CD1c-positive myeloid dendritic cell (primary cell): Measurements from ENCODE around the gene FAM83F.

Experiments used
- DNase-seq: peaks from one replicate; pipeline ENCODE4 v3.0.0-alpha.2; 2016; ENCODE audit errors: extremely low spot score

FAM83F gene

DNA sequence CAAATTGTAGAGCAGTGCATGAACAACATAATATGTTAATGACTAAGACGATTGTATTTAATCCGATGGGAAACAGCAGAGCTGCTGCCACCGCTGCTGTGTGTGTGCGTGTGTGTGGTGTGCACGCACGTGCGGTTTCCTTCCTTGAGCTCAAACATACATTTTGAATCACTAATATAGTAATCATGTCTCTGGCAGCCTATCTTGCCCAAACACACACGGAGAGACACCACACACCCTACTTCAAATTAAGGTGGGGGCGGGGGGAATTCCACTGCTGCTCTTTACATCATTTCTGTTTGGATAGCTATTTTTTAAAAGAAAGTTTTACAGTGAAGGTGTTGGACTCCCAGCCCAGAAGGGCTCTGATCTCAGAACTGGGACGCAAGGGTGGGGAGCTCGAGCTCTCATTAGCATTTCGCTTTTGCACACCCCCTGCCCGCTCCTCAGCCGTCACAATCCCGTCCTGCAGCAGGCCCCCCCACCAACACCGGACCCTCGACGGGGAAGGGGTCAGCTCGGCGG lies 651 bp upstream of the FAM83F start:
- no peak for DNase-seq

DNA sequence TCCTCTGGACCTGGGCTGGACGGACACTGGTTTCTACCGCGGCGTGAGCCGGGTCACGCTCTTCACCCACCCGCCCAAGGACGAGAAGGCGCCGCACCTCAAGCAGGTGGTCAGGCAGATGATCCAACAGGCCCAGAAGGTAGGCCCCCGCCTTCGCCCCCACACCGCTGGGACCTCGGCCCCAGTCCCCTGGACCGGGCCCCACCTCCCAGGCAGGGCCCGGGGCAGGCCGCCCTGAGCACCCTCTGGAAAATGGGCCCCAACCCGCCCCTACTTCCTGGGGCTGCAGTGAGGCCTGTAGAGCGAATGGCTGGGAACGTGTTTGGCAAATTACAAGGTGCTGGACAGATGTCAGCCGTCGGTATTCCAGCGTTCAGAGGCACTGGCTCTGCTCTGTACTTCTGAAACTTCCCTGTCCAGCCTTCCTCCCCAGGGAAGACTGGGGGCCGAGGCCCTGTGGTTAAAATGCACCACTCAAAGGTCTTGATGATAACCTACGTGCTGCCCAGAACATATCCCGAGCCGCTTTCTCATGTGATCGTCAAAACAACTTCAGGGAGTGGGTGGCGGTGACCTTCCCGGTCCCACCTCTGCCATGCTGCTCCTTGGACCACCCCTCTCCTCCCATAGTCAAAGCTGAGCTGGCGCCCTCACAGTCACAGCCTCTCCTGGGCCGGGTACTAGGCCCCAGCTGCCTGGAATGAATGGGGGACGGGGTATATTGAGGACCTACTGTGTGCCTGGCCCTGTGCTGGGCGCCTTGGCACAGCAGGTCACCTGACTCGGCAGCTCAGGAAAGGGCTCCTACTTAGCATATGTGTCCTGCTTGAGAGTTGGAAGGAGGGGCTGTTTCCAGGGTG lies 869 bp downstream of the FAM83F start:
- DNase-seq, result no peak

DNA sequence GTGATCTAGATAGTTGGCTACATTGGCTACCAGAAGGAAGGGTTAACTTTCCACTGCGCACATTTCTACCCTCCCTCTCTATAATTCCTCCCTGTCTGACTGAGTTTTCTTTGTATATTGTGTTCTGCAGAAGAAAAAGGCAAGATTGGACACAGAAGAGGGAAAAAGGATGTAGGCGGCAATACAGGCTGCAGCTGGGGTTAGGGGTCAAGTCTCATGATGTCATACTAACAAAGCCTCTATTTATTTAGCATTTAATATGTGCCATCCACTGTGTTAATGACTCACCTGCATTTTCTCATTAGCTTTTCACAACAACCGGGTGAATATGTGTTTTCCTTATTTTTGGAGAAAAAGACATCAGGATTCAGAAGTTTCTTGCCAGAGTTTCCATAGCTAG lies 2.0 kb downstream of the FAM83F start:
- DNase-seq, result no peak

DNA sequence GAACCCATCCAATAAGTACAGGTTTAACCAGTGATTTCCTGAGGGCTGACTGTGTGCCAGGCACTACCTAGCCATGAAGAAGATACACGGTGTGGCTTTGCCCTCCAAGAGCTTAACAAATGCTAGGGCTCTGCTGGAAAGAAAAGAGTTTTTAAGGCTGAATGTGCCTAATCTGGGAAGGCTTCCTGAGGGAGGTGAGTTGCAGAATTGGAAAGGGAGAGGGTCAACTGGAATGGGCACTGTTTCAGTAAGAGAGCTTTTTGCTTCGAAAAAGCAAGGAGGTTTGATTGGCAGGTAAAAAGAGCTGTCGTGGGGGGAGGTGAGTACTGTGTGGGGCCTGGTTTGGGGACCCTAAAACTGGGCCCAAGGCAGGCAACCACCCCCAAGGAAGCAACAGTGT lies 2.7 kb downstream of the FAM83F start:
- DNase-seq, result no peak

DNA sequence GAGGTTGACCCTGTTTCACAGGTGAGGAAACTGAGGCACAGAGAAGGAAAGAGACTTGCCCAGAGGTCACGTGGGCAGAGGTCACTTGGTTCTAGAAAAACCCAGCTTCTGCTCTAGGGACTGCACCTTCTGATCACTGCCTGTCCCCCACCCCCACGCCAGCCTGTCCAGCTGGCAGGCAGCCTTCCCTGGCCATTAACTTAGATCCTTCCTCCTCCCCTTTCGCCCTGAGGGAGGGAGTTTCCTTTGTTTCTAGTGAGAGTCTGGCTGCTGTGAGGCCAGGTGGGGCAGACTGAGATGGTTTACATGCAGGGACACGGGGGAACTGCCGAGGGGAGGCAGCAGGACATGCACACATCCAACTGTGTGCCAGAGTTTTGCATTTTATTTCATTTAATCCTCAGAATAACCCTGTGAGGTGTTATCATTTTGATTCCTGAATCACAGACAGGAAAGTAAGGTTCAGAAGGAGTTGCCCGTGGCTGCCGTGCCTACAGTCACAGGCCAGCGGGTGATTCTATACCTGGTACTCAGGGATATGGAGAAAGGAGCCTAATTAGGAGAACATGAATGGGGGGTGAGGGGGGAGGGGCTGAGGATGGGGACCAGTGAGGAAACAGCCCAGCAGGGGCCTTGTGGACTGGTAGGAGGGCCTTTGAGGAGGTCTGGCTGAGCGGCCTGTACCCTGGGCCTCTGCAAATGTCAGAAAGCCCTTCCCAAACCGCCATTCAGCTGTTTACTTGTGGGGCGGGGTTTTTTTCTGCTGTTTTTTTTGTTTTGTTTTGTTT lies 3.4 kb downstream of the FAM83F start:
- no peak for DNase-seq

DNA sequence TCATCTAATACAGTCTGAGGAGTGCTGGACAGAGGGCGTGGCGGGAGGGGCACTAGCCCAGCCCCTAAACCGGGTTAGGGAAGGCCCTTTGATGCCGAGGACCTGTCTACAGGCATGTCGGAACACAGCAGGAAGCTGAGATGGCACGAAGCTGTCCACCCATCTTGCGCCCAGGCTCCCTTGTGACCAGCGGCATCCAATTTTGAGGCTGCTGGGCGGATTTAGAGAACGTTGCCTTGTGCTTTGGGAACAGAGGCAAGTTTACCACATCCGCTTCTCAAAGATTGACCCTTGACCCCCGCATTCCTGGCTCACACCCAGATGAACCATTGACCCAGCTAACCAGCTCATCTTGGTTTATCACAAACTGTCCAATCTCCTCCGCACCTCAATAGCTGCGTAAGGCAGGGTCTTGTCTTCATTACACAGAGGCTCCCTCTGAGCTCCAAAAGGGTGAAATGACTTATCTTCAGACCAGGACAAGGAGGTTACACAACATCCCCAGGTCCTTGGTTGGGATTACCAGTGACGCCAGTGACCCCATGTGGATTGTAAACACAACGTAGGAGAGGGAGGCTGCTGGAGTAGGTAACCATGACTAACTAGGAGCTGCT lies 4.5 kb downstream of the FAM83F start:
- no peak for DNase-seq

DNA sequence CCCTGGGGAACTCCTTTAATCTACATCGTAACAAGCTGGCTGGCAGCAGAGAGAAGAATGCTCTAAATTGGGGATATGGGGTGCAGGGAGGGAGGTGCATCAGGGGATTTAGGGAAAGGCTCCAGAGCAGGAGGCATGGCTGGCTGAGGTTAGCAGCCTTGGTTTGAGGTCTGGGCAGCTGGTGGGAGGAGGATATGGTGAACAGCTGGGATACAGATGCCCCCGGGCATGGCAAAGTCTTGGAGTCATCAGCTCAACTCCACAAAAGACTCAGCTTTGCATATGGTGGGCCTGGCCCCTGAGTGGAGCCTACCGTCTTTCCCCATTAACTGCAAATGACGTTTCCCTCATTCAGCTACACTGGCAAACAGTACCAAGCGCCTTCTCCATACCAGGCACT lies 5.4 kb downstream of the FAM83F start:
- no peak for DNase-seq

DNA sequence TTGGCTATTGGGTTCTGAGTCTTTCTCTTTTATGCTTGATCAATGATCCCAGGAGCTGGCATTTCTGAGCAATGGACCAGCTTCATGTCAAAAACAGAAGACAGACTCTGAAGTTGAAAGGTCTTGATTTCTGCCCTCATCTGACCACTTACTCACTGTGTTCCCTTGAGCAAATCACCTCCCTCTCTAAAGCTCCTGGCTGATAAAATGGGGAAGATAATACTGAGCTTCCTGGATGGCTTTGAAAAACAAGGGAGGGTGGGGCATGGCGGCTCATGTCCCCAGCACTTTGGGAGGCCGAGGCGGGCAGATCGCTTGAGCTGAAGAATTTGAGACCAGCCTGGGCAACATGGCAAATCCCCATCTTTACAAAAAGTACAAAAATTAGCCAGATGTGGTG lies 6.4 kb downstream of the FAM83F start:
- DNase-seq, result no peak

DNA sequence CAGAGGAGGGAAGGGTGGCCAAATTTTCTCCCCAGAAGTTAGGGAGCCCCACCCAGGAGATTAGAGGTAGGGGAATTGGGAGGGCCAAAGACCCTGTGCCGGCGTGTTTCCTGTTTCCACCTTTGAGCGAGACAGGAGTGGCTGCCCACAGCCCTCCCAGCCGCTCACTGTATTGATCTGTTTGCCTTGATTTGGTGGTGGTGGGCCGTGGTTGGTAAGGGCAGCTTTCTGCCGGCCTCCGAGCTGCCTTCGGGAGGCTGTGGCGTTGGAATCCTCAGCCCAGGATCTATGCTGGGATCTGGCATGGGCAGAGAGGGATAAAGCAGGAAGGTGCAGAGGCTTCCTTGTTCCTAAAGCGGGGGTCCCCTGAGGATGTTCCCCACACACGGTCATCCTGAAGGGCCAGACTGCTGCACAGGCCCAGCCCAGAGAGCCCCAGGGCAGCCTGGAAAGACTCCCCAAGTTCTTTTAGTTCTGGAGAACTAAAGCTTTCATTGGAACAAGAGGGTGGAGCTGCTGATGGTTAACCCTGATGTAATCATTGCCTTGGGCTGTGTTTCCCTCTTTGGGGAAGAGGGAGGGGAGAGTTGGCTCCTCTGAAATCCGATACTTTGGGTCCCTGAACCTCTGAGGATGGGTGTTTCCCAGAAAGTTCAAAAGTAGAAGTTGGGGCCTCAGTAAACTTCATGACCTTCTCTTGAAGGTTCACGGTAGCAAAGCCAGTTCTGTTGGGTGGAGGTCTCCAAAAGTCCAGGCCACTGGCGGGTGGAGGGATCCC lies 7.2 kb downstream of the FAM83F start:
- no peak for DNase-seq

DNA sequence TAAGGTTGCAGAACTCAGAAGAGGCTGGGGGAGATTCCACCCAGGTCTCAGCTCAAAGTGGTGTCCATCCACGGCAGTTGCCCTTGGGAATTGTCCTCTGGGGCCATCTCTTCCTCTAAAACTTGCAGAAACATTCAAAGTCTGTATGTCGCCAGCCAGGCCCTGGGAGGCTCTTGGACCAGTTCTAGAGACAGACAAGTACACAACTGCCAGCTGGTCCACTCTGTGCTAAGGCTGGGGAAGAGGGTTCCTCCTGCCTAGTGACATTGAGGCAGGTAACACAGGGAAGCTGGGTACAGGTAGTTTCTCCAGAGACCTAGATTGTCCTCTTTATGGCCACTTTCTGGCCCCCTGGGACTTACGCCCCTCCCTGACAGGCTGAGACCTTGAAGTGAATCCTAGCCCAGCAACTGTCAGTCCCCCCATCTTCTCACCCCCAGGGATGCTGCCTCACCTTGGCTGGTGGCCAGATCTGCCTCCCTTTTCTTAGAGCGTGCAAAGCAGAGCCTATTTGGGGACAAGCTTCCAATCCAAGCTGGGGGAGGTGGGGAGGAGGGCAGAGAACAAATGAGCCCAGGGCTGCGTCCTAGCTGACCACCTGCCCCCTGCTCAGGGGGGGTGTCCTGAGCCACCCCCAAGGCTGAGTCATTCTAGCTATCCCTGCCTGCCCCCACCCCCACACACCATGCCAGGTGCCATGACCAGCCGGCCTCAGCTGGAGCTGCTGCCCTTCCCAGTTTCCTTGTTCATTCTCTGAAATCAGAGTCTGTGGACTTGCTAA lies 8.4 kb downstream of the FAM83F start:
- DNase-seq, result no peak

DNA sequence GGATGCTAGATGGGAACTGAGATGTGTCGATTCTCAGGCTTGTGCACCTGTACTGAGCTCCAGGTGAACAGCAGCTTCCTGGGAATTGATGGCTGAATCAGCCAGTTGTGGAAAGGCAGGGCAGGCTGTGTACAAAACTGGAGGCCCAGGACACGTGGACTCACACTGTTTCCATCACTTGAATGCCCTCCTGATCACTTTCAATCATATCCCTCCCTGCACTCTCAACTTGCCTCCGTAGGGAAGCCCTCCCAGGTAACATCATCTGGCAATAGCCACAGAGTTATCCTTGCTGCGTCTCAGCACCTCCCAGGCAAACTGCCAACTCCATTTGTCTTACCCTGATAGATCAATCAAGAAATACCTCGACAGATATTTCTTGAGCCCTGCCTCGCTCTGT lies 10.1 kb downstream of the FAM83F start:
- no peak for DNase-seq

DNA sequence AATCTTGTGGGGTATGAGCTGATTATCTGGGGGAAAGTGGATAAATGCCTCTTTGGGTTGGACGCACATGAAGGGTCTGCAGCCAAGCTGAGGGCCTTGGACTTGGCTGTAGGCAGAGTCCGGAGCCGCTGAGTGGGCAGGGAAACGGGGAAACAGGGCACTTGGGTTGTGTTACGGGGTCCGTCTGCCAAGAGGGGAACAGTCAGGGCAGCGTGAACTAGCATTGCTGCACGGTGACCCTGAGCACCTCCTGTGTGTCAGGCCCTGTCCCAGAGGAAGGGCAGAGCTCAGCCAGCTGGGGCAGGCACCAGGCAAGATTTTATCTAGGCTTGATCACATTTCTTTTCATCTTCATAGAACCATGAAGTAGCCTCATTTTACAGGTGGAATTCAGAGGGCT lies 11.9 kb downstream of the FAM83F start:
- no peak for DNase-seq

DNA sequence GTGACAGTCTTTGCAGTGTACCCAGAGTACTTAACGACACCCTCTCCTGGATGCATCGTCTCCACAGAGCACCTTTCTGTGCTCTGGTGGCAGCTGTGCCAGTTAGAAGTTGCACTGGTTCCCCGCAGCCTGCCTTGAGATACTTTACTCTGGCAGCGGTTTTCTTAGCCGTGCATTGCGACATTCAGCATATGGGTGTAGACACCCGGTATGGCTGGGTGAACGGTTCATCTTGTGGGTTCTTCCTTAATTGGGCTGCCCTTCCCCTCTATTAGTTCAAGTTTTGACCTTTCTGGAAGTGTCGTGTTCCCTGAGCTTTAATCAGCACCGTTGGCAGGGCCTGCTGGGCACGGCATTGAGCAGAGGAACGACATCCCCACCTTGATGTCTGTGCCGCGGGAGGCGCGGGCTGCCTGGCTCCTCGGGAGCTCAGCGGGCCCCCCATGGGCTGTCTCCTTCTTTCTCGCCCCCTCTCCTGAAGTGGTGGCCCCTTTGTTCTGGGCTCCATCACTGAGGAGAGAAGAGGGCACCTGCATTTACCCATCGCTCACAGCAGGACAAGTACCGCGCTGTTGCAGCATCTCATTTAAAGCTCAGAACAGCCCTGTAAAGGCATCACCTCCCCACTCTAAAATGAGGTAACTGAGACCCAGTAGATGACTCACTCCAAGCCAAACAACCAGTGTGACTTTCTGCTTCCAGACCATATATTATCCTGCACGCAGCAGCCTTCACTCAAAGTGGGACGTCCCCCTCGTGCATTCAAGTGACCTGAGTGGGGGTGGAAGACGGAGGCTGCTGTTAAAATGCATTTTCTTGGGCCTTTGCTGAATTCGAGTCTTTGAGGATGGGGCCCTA lies 13.3 kb downstream of the FAM83F start:
- DNase-seq, result peak; percentile 75

DNA sequence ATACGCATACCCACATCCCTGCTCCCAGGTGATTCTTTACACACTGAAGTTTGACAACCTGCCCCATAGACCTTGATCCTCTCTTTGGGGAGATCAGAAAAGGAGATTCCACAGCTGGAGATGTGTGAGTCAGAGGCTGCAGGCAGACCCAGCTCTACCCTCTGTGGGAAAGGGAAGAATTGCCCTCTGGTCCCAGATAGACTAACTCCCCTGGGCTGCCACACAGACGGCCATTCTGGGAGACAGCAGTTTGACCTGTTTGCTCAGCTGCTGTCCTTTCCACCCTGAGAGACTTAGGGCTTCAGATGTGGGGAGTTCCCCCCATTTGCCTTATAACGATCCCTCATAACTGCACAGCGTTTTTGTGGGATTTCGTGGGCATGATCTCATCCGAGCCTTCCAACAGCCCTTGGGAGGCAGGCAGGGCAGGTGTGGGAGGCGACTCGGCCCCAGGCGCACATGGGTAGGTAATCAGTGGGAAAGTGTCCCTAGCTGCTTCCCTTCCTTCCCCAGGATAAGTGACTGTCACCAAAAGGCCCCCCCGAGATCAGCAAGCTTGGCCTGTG lies 14.1 kb downstream of the FAM83F start:
- DNase-seq, result no peak

DNA sequence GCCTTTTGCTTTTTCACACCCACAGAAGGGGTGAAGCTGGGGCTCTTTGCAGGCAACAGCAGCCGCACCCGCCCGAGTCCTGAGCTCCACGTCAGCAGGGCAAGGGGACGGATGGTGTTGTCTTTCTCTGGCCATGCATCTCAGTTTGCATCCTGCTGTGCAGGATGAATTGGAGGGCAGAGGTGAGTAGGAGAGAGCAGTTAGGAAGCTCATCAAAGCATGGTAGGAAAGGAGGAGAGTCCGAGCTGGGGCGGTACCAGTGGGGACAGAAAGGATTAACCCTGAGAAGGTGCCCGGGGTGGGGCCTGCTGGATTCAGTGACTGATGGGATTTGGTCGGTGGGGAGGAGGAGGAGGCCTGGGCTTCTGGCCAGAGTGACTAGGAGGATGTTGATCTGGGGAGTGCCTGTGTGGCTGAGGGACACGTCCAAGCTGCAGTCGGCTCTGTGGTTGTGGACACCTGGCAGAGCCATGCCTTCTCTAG lies 14.6 kb downstream of the FAM83F start:
- DNase-seq, result no peak

DNA sequence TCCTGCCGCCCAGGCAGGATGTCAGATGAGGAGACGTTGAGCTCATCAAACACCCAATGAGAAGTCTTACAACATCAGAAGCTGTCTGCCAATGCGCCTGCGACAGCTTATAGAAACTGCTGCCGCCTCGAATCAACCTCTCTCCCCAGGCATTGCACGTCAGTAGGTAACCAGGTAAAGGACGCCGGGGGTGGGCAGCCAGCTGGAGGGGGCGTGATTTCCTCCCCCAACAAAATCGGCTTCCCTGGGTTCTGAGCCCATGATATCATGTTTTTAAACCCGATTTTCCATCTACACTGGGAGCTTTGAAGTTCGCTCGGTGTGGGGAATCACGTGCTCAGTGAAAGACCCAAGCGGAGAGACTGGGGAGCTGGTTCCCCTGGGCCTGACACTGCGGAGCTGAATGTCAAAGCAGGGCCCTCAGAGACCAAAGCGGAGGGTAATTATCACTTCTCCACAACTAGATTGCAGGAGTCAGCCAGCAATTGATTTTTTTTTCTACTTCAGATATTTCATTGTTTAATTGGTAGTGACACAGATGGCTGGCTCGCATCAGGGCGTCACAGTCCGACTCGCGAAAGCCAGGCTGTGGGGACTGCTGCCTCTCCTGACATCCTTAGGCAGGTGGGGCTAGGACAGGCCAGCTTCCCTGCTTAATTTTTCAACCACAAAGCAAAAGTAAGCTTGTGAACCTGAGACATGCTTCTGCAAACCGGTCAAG lies 15.4 kb downstream of the FAM83F start:
- no peak for DNase-seq

DNA sequence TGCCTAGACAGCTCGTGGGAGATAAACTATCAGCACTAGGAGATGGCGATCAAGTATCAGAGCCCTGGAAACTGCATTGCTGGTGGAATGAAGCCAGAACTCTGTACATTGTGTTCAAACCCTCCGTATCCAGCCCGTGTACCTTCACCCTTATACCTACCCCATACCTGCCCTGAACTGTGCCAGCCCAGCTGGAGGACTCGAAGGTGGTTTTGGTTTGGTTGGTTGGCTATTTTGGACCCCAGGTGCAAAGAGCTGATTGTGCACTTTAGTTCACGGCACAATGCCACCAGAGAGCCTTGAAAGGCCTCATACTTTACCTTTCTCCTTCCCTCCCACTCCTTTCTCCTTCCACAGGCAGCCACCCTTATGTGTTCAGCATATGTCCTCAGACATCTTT lies 16.0 kb downstream of the FAM83F start:
- DNase-seq, result no peak

DNA sequence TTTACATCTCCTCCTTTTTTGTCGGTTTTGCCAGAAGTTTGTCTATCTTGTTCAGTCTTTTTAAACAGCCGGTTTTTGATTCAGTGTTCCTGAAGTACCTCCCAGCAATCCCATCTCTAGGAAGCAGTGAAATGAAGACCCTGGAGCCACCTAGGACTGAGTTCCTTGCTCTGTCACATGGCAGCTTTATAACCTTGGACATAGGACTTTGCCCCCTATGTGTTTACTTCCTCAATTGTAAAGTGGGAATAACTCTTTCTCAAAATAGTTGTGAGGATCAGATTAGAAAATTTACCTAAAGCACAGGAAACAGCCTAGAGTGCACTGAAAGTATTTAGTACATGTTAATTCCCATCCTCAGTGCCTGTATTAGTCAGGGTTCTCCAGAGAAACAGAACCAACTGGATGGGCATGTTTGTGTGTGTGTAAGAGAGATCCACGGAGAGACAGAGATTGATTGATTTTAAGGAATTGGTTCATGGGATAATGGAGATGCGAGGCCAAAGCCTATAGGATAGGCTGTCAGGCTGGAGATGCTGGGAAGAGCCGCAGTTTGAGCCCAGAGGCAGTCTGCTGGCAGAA lies 20.0 kb downstream of the FAM83F start:
- DNase-seq, result no peak
